Thyroid gland (tissue), 4 donors: Measurements from ENCODE around the gene EGR1. TPM values are rescaled to one million over a fixed set of nuclear protein-coding genes. Genes with fewer than 3 reads are reported as not detected.
A peak's percentile ranks its signal among the peaks of the same experiment; 100 is the strongest.

ENCODE experiments used
- DNase-seq, 2 donors: peaks; one replicate each; pipeline ENCODE4 v3.0.0-alpha.2; 2019
- H3K27ac ChIP-seq, 3 donors: fragments of 200-600 bp; sonication (generic); 1 replicate in 2 of 3; 2 replicates in 1 of 3; pipeline ENCODE4 v1.5.1; 2016 to 2019; ENCODE audit warnings: mild to moderate bottlenecking in 1 of 3, moderate library complexity in 1 of 3
- H3K27me3 ChIP-seq: fragments of 200-600 bp; sonication (generic); one replicate; pipeline ENCODE4 v1.5.1; 2019
- H3K36me3 ChIP-seq, 2 donors: fragments of 200-600 bp; sonication (generic); one replicate each; pipeline ENCODE4 v1.5.1; 2016 to 2019
- H3K4me1 ChIP-seq, 2 donors: fragments of 200-600 bp; sonication (generic); one replicate each; pipeline ENCODE4 v1.5.1; 2017 to 2019
- H3K4me3 ChIP-seq, 3 donors: fragments of 200-600 bp; sonication (generic); replicated peaks in 1 of 3; 1 replicate in 2 of 3; 2 replicates in 1 of 3; pipeline ENCODE4 v1.5.1; 2016; ENCODE audit warnings: mild to moderate bottlenecking in 1 of 3
- H3K9me3 ChIP-seq: fragments of 200-600 bp; sonication (generic); one replicate; pipeline ENCODE4 v1.5.1; 2017
- CTCF ChIP-seq, 6 experiments: fragments of 200-600 bp in 3 of 6; fragments of 450-650 bp in 3 of 6; sonication (generic) in 3 of 6; IDR thresholded peaks; one replicate each; pipeline ENCODE4 v1.5.1; 2016 to 2019; ENCODE audit warnings: antibody characterized with exemption in 6 of 6, mild to moderate bottlenecking in 2 of 6, inconsistent platforms in 1 of 6, moderate library complexity in 1 of 6
- POLR2A ChIP-seq, 2 donors: fragments of 450-650 bp; IDR thresholded peaks; one replicate each; pipeline ENCODE4 v1.6.1; 2017; ENCODE audit warnings: antibody characterized with exemption in 2 of 2, mild to moderate bottlenecking in 2 of 2, moderate library complexity in 1 of 2
- WGBS, 2 donors: methylation state at CpG; one replicate each; pipeline ENCODE4 v1.1.5; 2017; 5-methylcytosine and 5-hydroxymethylcytosine counted together
- intact Hi-C: fragments of 100-400 bp; cut with DNase I; formaldehyde crosslinking; loops from one replicate; pipeline ENCODE4 v1.15.1; 2023
- total RNA-seq, 4 donors: library from RNA; depleted of rRNA; stranded (reverse); fragments of >200 nt; gene quantifications; one replicate each; pipeline ENCODE4 v1.2.3, GENCODE V29; 2016

The EGR1 gene
- total RNA-seq, 4 donors from 2014 or later, result 5.1 to 72.3 (median 15.3) TPM

GRCh38 chr5:138489683-138490061, 24.4 kb downstream of the EGR1 start:
- TF ChIP-seq POLR2A (IDR thresholded peaks at IDR 0.05), result no peak
- TF ChIP-seq CTCF (IDR thresholded peaks at IDR 0.05), result no peak
- no peak for DNase-seq
- intact Hi-C loops, result no loop called here
- Histone ChIP-seq H3K4me1 (peaks cover 9 to 23% of the 10 kb centered on the region in 2 donors), H3K27ac (no peak overlapping the region), H3K9me3 (no peaks in the 10 kb centered on the region), H3K27me3 (no peaks in the 10 kb centered on the region), H3K4me3 (no peak overlapping the region), H3K36me3 (no peaks in the 10 kb centered on the region)
- WGBS, 2 donors, result 82 to 85% methylated on average over 5 of the region's 5 CpGs

GRCh38 chr5:138490648-138491283, 25.5 kb downstream of the EGR1 start:
- intact Hi-C loops, result no loop called here
- H3K27me3 ChIP-seq, result no peaks in the 10 kb centered on the region
- no peak for DNase-seq
- peaks cover 9 to 23% of the 10 kb centered on the region in 2 donors for H3K4me1 ChIP-seq
- H3K9me3 ChIP-seq, result no peaks in the 10 kb centered on the region
- WGBS, 2 donors, result 86 to 90% methylated on average over 12 of the region's 12 CpGs
- H3K27ac ChIP-seq, result no peak overlapping the region
- TF ChIP-seq POLR2A (IDR thresholded peaks at IDR 0.05) (no peak), CTCF (IDR thresholded peaks at IDR 0.05) (no peak)
- no peak overlapping the region for H3K4me3 ChIP-seq
- H3K36me3 ChIP-seq, result no peaks in the 10 kb centered on the region

- peaks cover 9 to 23% of the 10 kb centered on the region in 2 donors for H3K4me1 ChIP-seq
- H3K27ac ChIP-seq, result no peak overlapping the region
- TF ChIP-seq CTCF (IDR thresholded peaks at IDR 0.05) (no peak), POLR2A (IDR thresholded peaks at IDR 0.05) (no peak)
- H3K9me3 ChIP-seq, result no peaks in the 10 kb centered on the region
- intact Hi-C loops, result no loop called here
- WGBS, 2 donors, result 61 to 64% methylated on average over 10 to 11 of the region's 11 CpGs
- H3K27me3 ChIP-seq, result no peaks in the 10 kb centered on the region
- peak overlapping the region in 1 of 3 donors; percentile 46 for H3K4me3 ChIP-seq
- no peak for DNase-seq
- H3K36me3 ChIP-seq, result no peaks in the 10 kb centered on the region
These were observed 26.0 kb downstream of the EGR1 start for GRCh38 chr5:138491284-138491648.

GRCh38 chr5:138491669-138492559, 26.6 kb downstream of the EGR1 start:
- Histone ChIP-seq H3K36me3 (no peaks in the 10 kb centered on the region), H3K4me1 (peaks cover 9 to 20% of the 10 kb centered on the region in 2 donors), H3K4me3 (peak overlapping the region in 2 of 3 donors; percentile 46 to 49), H3K27me3 (no peaks in the 10 kb centered on the region), H3K27ac (peak overlapping the region in 1 of 3 donors; percentile 24), H3K9me3 (no peaks in the 10 kb centered on the region)
- WGBS, 2 donors, result 11 to 12% methylated on average over 18 to 27 of the region's 93 CpGs
- TF ChIP-seq POLR2A (IDR thresholded peaks at IDR 0.05) (peak in 1 of 2 donors; percentile 31), CTCF (IDR thresholded peaks at IDR 0.05) (no peak)
- intact Hi-C loops, result no loop called here
- peak; percentile 93 to 94 for DNase-seq

GRCh38 chr5:138492560-138493045, 27.3 kb downstream of the EGR1 start:
- TF ChIP-seq POLR2A (IDR thresholded peaks at IDR 0.05) (no peak), CTCF (IDR thresholded peaks at IDR 0.05) (no peak)
- intact Hi-C loops, result no loop called here
- no peaks in the 10 kb centered on the region for H3K27me3 ChIP-seq
- peak overlapping the region in 2 of 3 donors; percentile 14 to 24 for H3K27ac ChIP-seq
- H3K4me1 ChIP-seq, result peaks cover 9 to 17% of the 10 kb centered on the region in 2 donors
- no peaks in the 10 kb centered on the region for H3K36me3 ChIP-seq
- 40 to 53% methylated on average over 10 of the region's 10 CpGs for WGBS, 2 donors
- DNase-seq, result no peak
- H3K4me3 ChIP-seq, result peak overlapping the region in 2 of 3 donors; percentile 46 to 49
- H3K9me3 ChIP-seq, result no peaks in the 10 kb centered on the region
